Measurements from ENCODE around the gene ALDH8A1. TPM values are rescaled to one million over a fixed set of nuclear protein-coding genes. Genes with fewer than 3 reads are reported as not detected.

The ALDH8A1 gene, protein sequence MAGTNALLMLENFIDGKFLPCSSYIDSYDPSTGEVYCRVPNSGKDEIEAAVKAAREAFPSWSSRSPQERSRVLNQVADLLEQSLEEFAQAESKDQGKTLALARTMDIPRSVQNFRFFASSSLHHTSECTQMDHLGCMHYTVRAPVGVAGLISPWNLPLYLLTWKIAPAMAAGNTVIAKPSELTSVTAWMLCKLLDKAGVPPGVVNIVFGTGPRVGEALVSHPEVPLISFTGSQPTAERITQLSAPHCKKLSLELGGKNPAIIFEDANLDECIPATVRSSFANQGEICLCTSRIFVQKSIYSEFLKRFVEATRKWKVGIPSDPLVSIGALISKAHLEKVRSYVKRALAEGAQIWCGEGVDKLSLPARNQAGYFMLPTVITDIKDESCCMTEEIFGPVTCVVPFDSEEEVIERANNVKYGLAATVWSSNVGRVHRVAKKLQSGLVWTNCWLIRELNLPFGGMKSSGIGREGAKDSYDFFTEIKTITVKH
- 0.50 and 0.92 TPM in 2 replicates for total RNA-seq

DNA sequence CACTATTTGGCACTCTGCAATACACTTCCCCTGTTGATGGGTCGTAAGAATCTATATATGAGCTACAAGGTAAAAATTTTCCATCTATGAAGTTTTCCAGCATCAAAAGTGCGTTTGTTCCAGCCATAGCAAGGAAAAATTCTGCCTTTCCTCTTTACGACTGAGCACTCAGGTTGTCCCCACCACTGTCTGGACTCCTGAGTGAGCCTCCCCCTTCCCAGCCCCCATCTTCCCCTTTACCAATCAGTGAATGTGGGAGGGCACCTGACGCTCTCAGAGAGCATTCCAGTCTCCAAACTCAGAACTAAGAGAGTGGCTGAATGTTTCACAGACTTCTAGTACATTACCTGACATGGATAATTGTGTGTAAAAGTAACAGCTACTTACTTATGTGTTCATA lies at the start of gene ALDH8A1:
TSS of gene ALDH8A1 (minus strand) at position 175 of the 400 bp plus-strand sequence. CDS start at position 127, 48 bp downstream.

Other genes starting within 250 kb of the ALDH8A1 start
- 147 and 155 TPM in 2 replicates for gene HBS1L, start 104.7 kb upstream of the ALDH8A1 start, total RNA-seq
- gene MYB, start 231.2 kb upstream of the ALDH8A1 start, total RNA-seq, result 0.06 and 0.53 TPM in 2 replicates

All from aortic smooth muscle cell (primary cell).